Thoracic aorta (tissue), 2 donors: ENCODE measurements around the gene PWWP2B. TPM values are rescaled to one million over a fixed set of nuclear protein-coding genes. Genes with fewer than 3 reads are reported as not detected.
"Not testable (repeated sequence)": the region's sequence is repeated elsewhere in the genome, so short reads cannot be mapped to it uniquely, and the experiment has no call there.

Experiments
- ATAC-seq: fragments of 150-250 bp; one replicate; pipeline ENCODE4 v1.8.0; 2017; ENCODE audit warnings: low read depth; ENCODE audit not compliant: insufficient number of reproducible peaks, low FRiP score
- DNase-seq: peaks from one replicate; pipeline ENCODE4 v3.0.0-alpha.2; 2020; ENCODE audit warnings: low spot score
- H3K27ac ChIP-seq, 2 donors: fragments of 200-600 bp; sonication (generic); 1 replicate in 1 of 2; 2 replicates in 1 of 2; pipeline ENCODE4 v1.5.1; 2016; ENCODE audit warnings: mild to moderate bottlenecking in 2 of 2, moderate library complexity in 2 of 2
- H3K27me3 ChIP-seq: fragments of 200-600 bp; sonication (generic); replicated peaks from 2 replicates; pipeline ENCODE4 v1.6.0; 2016; ENCODE audit warnings: mild to moderate bottlenecking; ENCODE audit not compliant: insufficient read depth
- H3K36me3 ChIP-seq: fragments of 200-600 bp; sonication (generic); one replicate; pipeline ENCODE4 v1.5.1; 2016
- H3K4me1 ChIP-seq, 2 donors: fragments of 200-600 bp; sonication (generic); 1 replicate in 1 of 2; 2 replicates in 1 of 2; pipeline versions ENCODE4 v1.5.1 to v1.6.0; 2016; ENCODE audit warnings: low read depth in 2 of 2, mild to moderate bottlenecking in 1 of 2; ENCODE audit not compliant: control insufficient read depth in 1 of 2
- H3K4me3 ChIP-seq: fragments of 200-600 bp; sonication (generic); 2 replicates; pipeline ENCODE4 v1.5.1; 2016; ENCODE audit warnings: mild to moderate bottlenecking
- H3K9me3 ChIP-seq: fragments of 200-600 bp; sonication (generic); 2 replicates; pipeline ENCODE4 v1.5.1; 2016
- total RNA-seq, 2 donors: library from RNA; depleted of rRNA; stranded (reverse); fragments of >200 nt; gene quantifications; one replicate each; pipeline versions ENCODE4 v1.1.0 to v1.2.3, GENCODE V29; 2016
- TF ChIP-seq, protein P1 (sequence below): fragments of 200-600 bp; sonication (generic); IDR thresholded peaks from one replicate; pipeline ENCODE4 v1.5.1; 2019; ENCODE audit warnings: antibody characterized with exemption

The PWWP2B gene
- total RNA-seq, 2 donors from 2014 or later, result 5.3 to 7.8 TPM

DNA sequence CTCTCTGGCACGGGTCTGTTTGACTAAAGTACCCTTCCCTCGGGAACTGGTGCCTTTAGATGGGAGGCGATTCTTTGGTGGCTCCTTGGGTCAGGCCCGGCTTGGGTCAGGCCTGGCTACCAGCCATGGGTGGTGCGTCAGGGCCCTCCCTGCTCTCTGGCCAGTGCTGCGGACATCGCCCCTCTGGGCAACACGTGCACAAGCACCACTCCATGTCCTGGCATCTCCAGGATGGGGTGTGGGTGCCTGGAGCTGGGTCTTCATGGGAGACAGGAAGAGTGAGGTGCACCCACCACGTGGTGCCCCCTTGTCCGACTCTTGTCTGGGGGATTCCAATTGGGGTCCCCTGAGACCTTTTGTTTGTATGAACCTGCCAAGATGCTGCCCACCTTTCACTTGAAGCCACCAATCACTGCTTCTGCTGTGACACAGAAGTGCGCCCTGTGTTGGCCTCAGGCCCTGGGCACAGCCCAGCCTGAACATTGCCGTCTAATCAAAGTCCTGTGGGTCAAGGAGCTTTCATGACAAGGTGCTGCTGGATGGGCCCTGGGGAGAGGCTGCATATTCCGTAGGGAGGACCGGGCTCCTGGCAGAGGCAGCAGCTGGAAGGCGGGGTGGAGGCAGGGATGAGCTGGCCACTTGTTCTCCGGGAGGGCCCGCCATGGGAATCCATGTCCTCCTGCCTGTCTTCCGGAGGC is 11.1 kb upstream of the PWWP2B start:
- Histone ChIP-seq H3K27me3 (no peaks in the 10 kb centered on the region), H3K9me3 (no peaks in the 10 kb centered on the region), H3K36me3 (no peaks in the 10 kb centered on the region), H3K27ac (no peak overlapping the region), H3K4me3 (no peak overlapping the region), H3K4me1 (peaks cover 0 to 5% of the 10 kb centered on the region in 2 donors)
- DNase-seq (no peak), ATAC-seq (no peak)
- TF ChIP-seq, protein P1, sequence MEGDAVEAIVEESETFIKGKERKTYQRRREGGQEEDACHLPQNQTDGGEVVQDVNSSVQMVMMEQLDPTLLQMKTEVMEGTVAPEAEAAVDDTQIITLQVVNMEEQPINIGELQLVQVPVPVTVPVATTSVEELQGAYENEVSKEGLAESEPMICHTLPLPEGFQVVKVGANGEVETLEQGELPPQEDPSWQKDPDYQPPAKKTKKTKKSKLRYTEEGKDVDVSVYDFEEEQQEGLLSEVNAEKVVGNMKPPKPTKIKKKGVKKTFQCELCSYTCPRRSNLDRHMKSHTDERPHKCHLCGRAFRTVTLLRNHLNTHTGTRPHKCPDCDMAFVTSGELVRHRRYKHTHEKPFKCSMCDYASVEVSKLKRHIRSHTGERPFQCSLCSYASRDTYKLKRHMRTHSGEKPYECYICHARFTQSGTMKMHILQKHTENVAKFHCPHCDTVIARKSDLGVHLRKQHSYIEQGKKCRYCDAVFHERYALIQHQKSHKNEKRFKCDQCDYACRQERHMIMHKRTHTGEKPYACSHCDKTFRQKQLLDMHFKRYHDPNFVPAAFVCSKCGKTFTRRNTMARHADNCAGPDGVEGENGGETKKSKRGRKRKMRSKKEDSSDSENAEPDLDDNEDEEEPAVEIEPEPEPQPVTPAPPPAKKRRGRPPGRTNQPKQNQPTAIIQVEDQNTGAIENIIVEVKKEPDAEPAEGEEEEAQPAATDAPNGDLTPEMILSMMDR, result no peak

DNA sequence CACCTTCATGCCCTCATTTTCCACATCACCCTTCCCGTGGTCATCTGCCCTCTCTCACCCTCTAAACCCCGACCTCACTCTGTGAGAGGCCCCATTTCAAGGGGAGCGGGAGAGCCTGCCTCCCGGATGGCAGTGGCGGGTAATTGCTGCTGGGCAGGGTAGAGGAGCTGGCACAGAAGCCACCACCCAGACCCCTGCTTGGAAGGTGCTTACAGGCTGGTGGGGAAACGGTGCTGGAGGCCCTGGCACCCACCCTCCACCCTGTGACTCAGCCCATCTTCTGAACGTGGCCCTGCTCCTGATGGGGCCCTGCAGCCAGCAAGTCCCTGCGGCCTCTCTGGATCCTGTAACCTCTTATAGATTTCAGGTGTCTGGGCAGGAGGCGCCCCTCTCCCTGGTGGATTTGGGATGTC is 10.6 kb upstream of the PWWP2B start:
- Histone ChIP-seq H3K9me3 (no peaks in the 10 kb centered on the region), H3K4me3 (no peak overlapping the region), H3K27me3 (no peaks in the 10 kb centered on the region), H3K36me3 (no peaks in the 10 kb centered on the region), H3K4me1 (peaks cover 0 to 5% of the 10 kb centered on the region in 2 donors), H3K27ac (no peak overlapping the region)
- ATAC-seq (no peak), DNase-seq (no peak)
- TF ChIP-seq, protein P1, result no peak

DNA sequence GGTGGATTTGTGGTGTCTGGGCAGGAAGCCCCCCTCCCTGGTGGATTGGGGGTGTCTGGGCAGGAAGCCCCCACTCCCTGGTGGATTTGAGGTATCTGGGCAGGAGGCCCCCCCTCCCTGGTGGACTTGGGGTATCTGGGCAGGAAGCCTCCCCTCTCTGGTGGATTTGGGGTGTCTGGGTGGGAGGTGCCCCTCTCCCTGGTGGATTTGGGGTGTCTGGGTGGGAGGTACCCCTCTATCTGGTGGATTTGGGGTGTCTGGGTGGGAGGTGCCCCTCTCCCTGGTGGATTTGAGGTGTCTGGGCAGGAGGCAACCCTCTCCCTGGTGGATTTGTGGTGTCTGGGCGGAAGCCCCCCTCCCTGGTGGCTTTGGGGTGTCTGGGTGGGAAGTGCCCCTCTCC is 10.1 kb upstream of the PWWP2B start:
- not testable (repeated sequence) for H3K27me3 ChIP-seq, H3K27ac ChIP-seq, H3K36me3 ChIP-seq, ATAC-seq, DNase-seq, H3K9me3 ChIP-seq, H3K4me1 ChIP-seq, H3K4me3 ChIP-seq

DNA sequence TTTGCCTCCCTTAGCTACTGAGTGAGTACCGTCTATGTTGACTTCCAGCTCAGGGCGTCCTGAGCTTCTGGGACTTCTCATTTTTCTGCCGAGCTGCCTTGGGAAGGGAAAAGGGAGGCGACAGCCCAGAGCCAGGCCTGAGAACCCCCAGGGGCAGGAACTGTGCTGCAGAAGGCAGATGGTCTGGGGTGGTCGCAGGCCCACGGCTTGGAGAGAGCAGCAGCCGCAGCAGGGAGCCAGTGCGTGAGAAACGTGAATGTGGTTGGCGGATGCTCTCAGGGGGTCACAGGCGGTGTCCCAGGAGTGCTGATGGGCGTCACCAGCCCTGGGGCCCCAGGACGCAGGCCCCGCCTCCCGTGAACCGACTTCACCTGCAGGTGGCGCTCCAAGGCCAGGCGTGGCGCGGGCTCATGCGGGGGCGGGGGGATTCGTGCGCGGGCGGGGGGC is 9.2 kb upstream of the PWWP2B start:
- no peaks in the 10 kb centered on the region for H3K36me3 ChIP-seq
- no peaks in the 10 kb centered on the region for H3K9me3 ChIP-seq
- TF ChIP-seq, protein P1, result peak; percentile 62
- H3K4me1 ChIP-seq, result peaks cover 0 to 5% of the 10 kb centered on the region in 2 donors
- ATAC-seq, result no peak
- H3K27ac ChIP-seq, result no peak overlapping the region
- H3K4me3 ChIP-seq, result peak overlapping the region; percentile 43
- no peaks in the 10 kb centered on the region for H3K27me3 ChIP-seq
- no peak for DNase-seq

DNA sequence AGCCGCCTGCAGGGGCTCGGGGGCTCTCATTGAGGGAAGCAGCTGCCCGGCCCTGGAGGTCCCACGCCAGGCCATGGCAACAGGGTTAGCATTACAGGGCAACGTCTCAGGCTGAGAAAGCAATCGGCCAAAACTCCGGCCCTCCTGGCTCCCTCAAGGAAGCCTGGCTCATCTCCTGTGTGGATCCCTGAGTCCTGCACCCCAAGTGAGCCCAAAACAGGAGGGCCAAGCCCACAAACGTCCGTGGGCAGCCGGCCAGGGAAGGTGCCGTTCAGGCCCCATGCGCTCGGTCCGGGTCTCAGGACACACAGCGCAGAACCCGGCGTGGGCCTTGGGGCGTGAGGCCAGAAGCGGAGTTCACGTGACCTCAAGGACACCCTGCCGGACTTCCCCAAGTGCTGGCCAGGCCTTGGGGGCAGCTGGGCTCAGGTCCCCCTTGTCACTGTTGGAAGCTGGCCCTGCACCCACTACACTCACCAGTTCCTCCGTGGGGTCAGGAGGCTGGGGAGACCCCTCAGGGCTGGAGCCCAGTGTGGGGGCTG is 8.0 kb upstream of the PWWP2B start:
- no peak for DNase-seq
- H3K4me3 ChIP-seq, result no peak overlapping the region
- TF ChIP-seq, protein P1, result no peak
- H3K27me3 ChIP-seq, result no peaks in the 10 kb centered on the region
- peaks cover 0 to 5% of the 10 kb centered on the region in 2 donors for H3K4me1 ChIP-seq
- ATAC-seq, result no peak
- H3K36me3 ChIP-seq, result no peaks in the 10 kb centered on the region
- no peaks in the 10 kb centered on the region for H3K9me3 ChIP-seq
- no peak overlapping the region for H3K27ac ChIP-seq
